Activated T-helper 2 cell treated with anti-CD3 and anti-CD28 coated beads, Interferon-gamma antibody, Interleukin-2, Interleukin-4, amounts not matched to agents 10 μg/mL and 5 μg/mL and 100 μg/mL, durations not matched to agents 14 hours and 24 hours and 36 hours (primary cell): ENCODE data around the gene SPAG17. TPM values are rescaled to one million over a fixed set of nuclear protein-coding genes. Genes with fewer than 3 reads are reported as not detected.
A peak's percentile ranks its signal among the peaks of the same experiment; 100 is the strongest.

ENCODE experiments used
- DNase-seq: peaks from one replicate; pipeline ENCODE4 v3.0.0; 2021; ENCODE audit warnings: low spot score
- H3K27ac Mint-ChIP-seq: one replicate; pipeline ENCODE4 v1.8.0; 2021; ENCODE audit warnings: mixed read lengths
- H3K27me3 Mint-ChIP-seq: one replicate; pipeline ENCODE4 v1.8.0; 2021; ENCODE audit warnings: low read depth, mixed read lengths
- H3K36me3 Mint-ChIP-seq: one replicate; pipeline ENCODE4 v1.8.0; 2021; ENCODE audit warnings: low read depth, mixed read lengths
- H3K4me1 Mint-ChIP-seq: one replicate; pipeline ENCODE4 v1.8.0; 2021; ENCODE audit warnings: low read depth, mixed read lengths
- H3K4me3 Mint-ChIP-seq: one replicate; pipeline ENCODE4 v1.8.0; 2021; ENCODE audit warnings: low read depth, mild to moderate bottlenecking, moderate library complexity, mixed read lengths
- H3K9me3 Mint-ChIP-seq: one replicate; pipeline ENCODE4 v1.8.0; 2021; ENCODE audit warnings: mixed read lengths
- intact Hi-C: fragments of 100-400 bp; cut with micrococcal nuclease; formaldehyde crosslinking; loops from one replicate; pipeline ENCODE4 v1.15.1; 2023
- total RNA-seq: library from RNA; stranded (reverse); gene quantifications from 2 replicates; pipeline ENCODE4 v1.2.3, GENCODE V29; 2022

The SPAG17 gene
- total RNA-seq, 1 donor from 2014 or later = not detected

- no peak for DNase-seq
- Mint-ChIP-seq H3K4me3 (no peak overlapping the region), H3K9me3 (no peaks in the 10 kb centered on the region), H3K36me3 (no peaks in the 10 kb centered on the region), H3K27me3 (peaks cover 13% of the 10 kb centered on the region), H3K4me1 (no peaks in the 10 kb centered on the region), H3K27ac (no peak overlapping the region)
- intact Hi-C loops = no loop called here
These were observed 214.8 kb downstream of the SPAG17 start for GRCh38 chr1:117970252-117970651.

GRCh38 chr1:117967881-117968280 lies 217.1 kb downstream of the SPAG17 start:
- Mint-ChIP-seq H3K4me1 (peaks cover 10% of the 10 kb centered on the region), H3K27ac (no peak overlapping the region), H3K9me3 (no peaks in the 10 kb centered on the region), H3K36me3 (no peaks in the 10 kb centered on the region), H3K27me3 (peaks cover 6% of the 10 kb centered on the region), H3K4me3 (no peak overlapping the region)
- intact Hi-C loops = no loop called here
- DNase-seq = no peak

GRCh38 chr1:117967477-117967876 lies 217.6 kb downstream of the SPAG17 start:
- Mint-ChIP-seq H3K4me1 (peaks cover 10% of the 10 kb centered on the region), H3K36me3 (no peaks in the 10 kb centered on the region), H3K4me3 (no peak overlapping the region), H3K27ac (no peak overlapping the region), H3K9me3 (no peaks in the 10 kb centered on the region), H3K27me3 (peaks cover 5% of the 10 kb centered on the region)
- intact Hi-C loops = no loop called here
- DNase-seq = no peak

GRCh38 chr1:117964290-117965038 lies 220.6 kb downstream of the SPAG17 start:
- Mint-ChIP-seq H3K4me3 (no peak overlapping the region), H3K27ac (peak overlapping the region; percentile 35), H3K9me3 (no peaks in the 10 kb centered on the region), H3K27me3 (no peaks in the 10 kb centered on the region), H3K36me3 (peaks cover 9% of the 10 kb centered on the region), H3K4me1 (peaks cover 10% of the 10 kb centered on the region)
- intact Hi-C loops = no loop called here
- no peak for DNase-seq

GRCh38 chr1:117959364-117959763 lies 225.7 kb downstream of the SPAG17 start:
- peaks cover 5% of the 10 kb centered on the region for H3K4me1 Mint-ChIP-seq
- DNase-seq = no peak
- H3K4me3 Mint-ChIP-seq = no peak overlapping the region
- H3K36me3 Mint-ChIP-seq = peaks cover 53% of the 10 kb centered on the region
- H3K27me3 Mint-ChIP-seq = no peaks in the 10 kb centered on the region
- H3K27ac Mint-ChIP-seq = no peak overlapping the region
- intact Hi-C loops = no loop called here
- H3K9me3 Mint-ChIP-seq = no peaks in the 10 kb centered on the region

- H3K36me3 Mint-ChIP-seq = peaks cover 81% of the 10 kb centered on the region
- no peak overlapping the region for H3K4me3 Mint-ChIP-seq
- no peaks in the 10 kb centered on the region for H3K27me3 Mint-ChIP-seq
- intact Hi-C loops = no loop called here
- no peaks in the 10 kb centered on the region for H3K4me1 Mint-ChIP-seq
- DNase-seq = no peak
- no peaks in the 10 kb centered on the region for H3K9me3 Mint-ChIP-seq
- H3K27ac Mint-ChIP-seq = no peak overlapping the region
These were observed 232.6 kb downstream of the SPAG17 start for GRCh38 chr1:117952386-117952785.

GRCh38 chr1:117942293-117942692 lies 242.7 kb downstream of the SPAG17 start:
- H3K27me3 Mint-ChIP-seq = no peaks in the 10 kb centered on the region
- intact Hi-C loops = no loop called here
- DNase-seq = no peak
- H3K36me3 Mint-ChIP-seq = peaks cover 77% of the 10 kb centered on the region
- no peaks in the 10 kb centered on the region for H3K4me1 Mint-ChIP-seq
- H3K27ac Mint-ChIP-seq = no peak overlapping the region
- H3K4me3 Mint-ChIP-seq = no peak overlapping the region
- H3K9me3 Mint-ChIP-seq = no peaks in the 10 kb centered on the region

- DNase-seq = no peak
- Mint-ChIP-seq H3K36me3 (peaks cover 51% of the 10 kb centered on the region), H3K4me3 (no peak overlapping the region), H3K27me3 (no peaks in the 10 kb centered on the region), H3K4me1 (peaks cover 29% of the 10 kb centered on the region), H3K27ac (no peak overlapping the region), H3K9me3 (no peaks in the 10 kb centered on the region)
- intact Hi-C loops = no loop called here
These were observed 251.3 kb downstream of the SPAG17 start for GRCh38 chr1:117933769-117934168.

- H3K27ac Mint-ChIP-seq = no peak overlapping the region
- H3K9me3 Mint-ChIP-seq = no peaks in the 10 kb centered on the region
- H3K4me1 Mint-ChIP-seq = peaks cover 37% of the 10 kb centered on the region
- DNase-seq = no peak
- no peaks in the 10 kb centered on the region for H3K27me3 Mint-ChIP-seq
- H3K4me3 Mint-ChIP-seq = no peak overlapping the region
- H3K36me3 Mint-ChIP-seq = peaks cover 39% of the 10 kb centered on the region
- intact Hi-C loops = no loop called here
These were observed 252.5 kb downstream of the SPAG17 start for GRCh38 chr1:117932576-117932975.

GRCh38 chr1:117930484-117930883 lies 254.5 kb downstream of the SPAG17 start:
- no peak for DNase-seq
- Mint-ChIP-seq H3K27ac (peak overlapping the region; percentile 80), H3K36me3 (peaks cover 33% of the 10 kb centered on the region), H3K4me3 (peak overlapping the region; percentile 93), H3K4me1 (peaks cover 39% of the 10 kb centered on the region), H3K9me3 (no peaks in the 10 kb centered on the region), H3K27me3 (peaks cover 1% of the 10 kb centered on the region)
- intact Hi-C loops = no loop called here

GRCh38 chr1:117930173-117930447 lies 254.9 kb downstream of the SPAG17 start:
- DNase-seq = no peak
- Mint-ChIP-seq H3K4me1 (peaks cover 39% of the 10 kb centered on the region), H3K27ac (peak overlapping the region; percentile 80), H3K36me3 (peaks cover 33% of the 10 kb centered on the region), H3K9me3 (no peaks in the 10 kb centered on the region), H3K27me3 (peaks cover 1% of the 10 kb centered on the region), H3K4me3 (peak overlapping the region; percentile 93)
- intact Hi-C loops = no loop called here

- Mint-ChIP-seq H3K4me3 (peak within 1 kb of the TSS; percentile 93), H3K36me3 (peaks cover 28% of the 10 kb centered on the region), H3K9me3 (no peaks in the 10 kb centered on the region), H3K4me1 (peaks cover 39% of the 10 kb centered on the region), H3K27ac (peak within 1 kb of the TSS; percentile 80), H3K27me3 (peaks cover 1% of the 10 kb centered on the region)
- intact Hi-C loops = loop anchor here (1.0 to 5.0 kb wide), 3 partner anchors 322 to 1557 kb away; partner anchors contain the start of genes ATP1A1, MAN1A2 and TENT5C
- DNase-seq = peak; percentile 95
These were observed 255.5 kb downstream of the SPAG17 start, which contains the start of the genes GDAP2 and WDR3 for GRCh38 chr1:117929343-117930172. TSS of gene GDAP2 (minus strand) at chr1:117929621. CDS start at chr1:117920357, 9,264 bp downstream. TSS of gene WDR3 (plus strand) at chr1:117929739. CDS start at chr1:117933320, 3,581 bp downstream.

- no peak for DNase-seq
- Mint-ChIP-seq H3K36me3 (peaks cover 28% of the 10 kb centered on the region), H3K4me1 (peaks cover 43% of the 10 kb centered on the region), H3K27me3 (peaks cover 1% of the 10 kb centered on the region), H3K27ac (peak overlapping the region; percentile 80), H3K4me3 (peak overlapping the region; percentile 93), H3K9me3 (no peaks in the 10 kb centered on the region)
- intact Hi-C loops = loop anchor here (1.0 to 5.0 kb wide), 3 partner anchors 322 to 1557 kb away; partner anchors contain the start of genes ATP1A1, MAN1A2 and TENT5C
These were observed 256.1 kb downstream of the SPAG17 start for GRCh38 chr1:117928881-117929342.
